ENCODE measurements around the gene CTNNA3. TPM values are rescaled to one million over a fixed set of nuclear protein-coding genes. Genes with fewer than 3 reads are reported as not detected.

CTNNA3 gene
- total and polyA plus RNA-seq, 2 donors (not counting 3 experiments of a cell fraction or from before 2014, with no cell fraction given), result not detected

- Histone ChIP-seq H3K79me2 (ENCODE audit: control insufficient read depth, insufficient read depth, low read length) (no peaks in the 10 kb centered on the region), H3K27me3 (ENCODE audit: control insufficient read depth in 2 of 2, insufficient read depth in 2 of 2, low read length in 2 of 2) (no peaks in the 10 kb centered on the region), H3K4me1 (ENCODE audit: control insufficient read depth, extremely low read depth, insufficient read depth, low read length) (no peaks in the 10 kb centered on the region), H3K9ac (replicated peaks; ENCODE audit: extremely low read depth, insufficient read depth, low read length) (no peak overlapping the region), H3K4me2 (ENCODE audit: insufficient read depth, low read length) (no peak overlapping the region), H3K9me3 (replicated peaks; ENCODE audit: control insufficient read depth, insufficient read depth, low read length) (no peaks in the 10 kb centered on the region), H3K4me3 (replicated peaks in 1 of 3; ENCODE audit: insufficient read depth in 1 of 3, low read depth in 1 of 3, low read length in 3 of 3) (no peak overlapping the region), H3K27ac (ENCODE audit: insufficient read depth, low read depth, low read length) (no peak overlapping the region), H3K9me1 (replicated peaks; ENCODE audit: control insufficient read depth, extremely low read depth, insufficient read depth, low read length) (no peaks in the 10 kb centered on the region), H3K36me3 (ENCODE audit: control insufficient read depth in 2 of 2, extremely low read depth in 1 of 2, insufficient read depth in 2 of 2, low read length in 2 of 2) (no peaks in the 10 kb centered on the region), H4K20me1 (replicated peaks; ENCODE audit: control insufficient read depth, extremely low read depth, insufficient read depth, low read length) (no peaks in the 10 kb centered on the region), H2AFZ (ENCODE audit: low read depth, low read length) (no peak overlapping the region)
- intact Hi-C loops (cut with micrococcal nuclease), result no loop called here
- TF ChIP-seq GATA2 (IDR thresholded peaks at IDR 0.05; ENCODE audit: insufficient read depth, insufficient read length, low read depth, low read length) (no peak), JUN (IDR thresholded peaks at IDR 0.05; ENCODE audit: borderline replicate concordance, insufficient read depth, insufficient read length, low read depth) (no peak), MAX (IDR thresholded peaks at IDR 0.05; ENCODE audit: insufficient read depth, insufficient read length) (no peak), POLR2A (IDR thresholded peaks at IDR 0.05; ENCODE audit: low read depth, low read length) (no peak), MYC (IDR thresholded peaks at IDR 0.05; ENCODE audit: low read depth, low read length) (no peak), CTCF (IDR thresholded peaks at IDR 0.05; ENCODE audit: extremely low read depth in 1 of 2, insufficient read depth in 1 of 2, low read depth in 1 of 2, low read length in 2 of 2) (no peak), POLR2AphosphoS5 (IDR thresholded peaks at IDR 0.05; ENCODE audit: insufficient read depth, low read depth, low read length) (no peak), FOS (IDR thresholded peaks at IDR 0.05; ENCODE audit: borderline replicate concordance, insufficient read depth, low read length) (no peak), EZH2 (IDR thresholded peaks at IDR 0.05; ENCODE audit: borderline replicate concordance, low read depth, low read length, severe bottlenecking) (no peak)
- FAIRE-seq (no peak), DNase-seq (ENCODE audit: low read depth, low spot score) (no peak)
- ChIA-PET CTCF (no interaction called here), POLR2A (no interaction called here)
- BruUV-seq (replicated peaks), result no TSS peak
- dilution Hi-C loops (cut with MboI; ENCODE audit: extremely low pct_ligation_motif_present, low sequenced_read_pairs), result no loop called here
These were observed 1702.5 kb downstream of the CTNNA3 start for GRCh38 chr10:65993451-65993850.
